HepG2 (cell line): ENCODE results near the gene PGP. TPM values are rescaled to one million over a fixed set of nuclear protein-coding genes. Genes with fewer than 3 reads are reported as not detected.
A peak's percentile ranks its signal among the peaks of the same experiment; 100 is the strongest.

Source experiments
- MAFF ChIP-seq: IDR thresholded peaks from 2 replicates; pipeline ENCODE4 v1.6.1; 2011; ENCODE audit warnings: low read depth, low read length, improper control_type of control experiment
- MBD4 ChIP-seq: IDR thresholded peaks from 2 replicates; pipeline ENCODE4 v1.6.1; 2012; ENCODE audit warnings: low read length, inconsistent platforms, borderline replicate concordance
- MIER2 ChIP-seq: IDR thresholded peaks from 2 replicates; pipeline ENCODE4 v1.6.1; 2016; ENCODE audit warnings: missing biosample characterization, missing genetic modification reagents
- MYC ChIP-seq: sonication (generic); formaldehyde crosslinking; IDR thresholded peaks from 2 replicates; pipeline ENCODE4 v1.9.0; 2021; ENCODE audit warnings: missing genetic modification reagents, borderline replicate concordance
- PPARG ChIP-seq: conservative IDR thresholded peaks from 2 replicates; pipeline ENCODE4 v1.6.1; 2016; ENCODE audit warnings: missing biosample characterization, missing genetic modification reagents
- RBM22 ChIP-seq: fragments of 200-400 bp; formaldehyde crosslinking; optimal IDR thresholded peaks from 2 replicates; pipeline ENCODE3; 2017; ENCODE audit warnings: mild to moderate bottlenecking, low read length, moderate library complexity
- TSC22D2 ChIP-seq: sonication (generic); formaldehyde crosslinking; IDR thresholded peaks from 2 replicates; pipeline ENCODE4 v1.5.1; 2020; ENCODE audit warnings: missing genetic modification reagents, mild to moderate bottlenecking, borderline replicate concordance
- ZBTB38 ChIP-seq: sonication (generic); formaldehyde crosslinking; IDR thresholded peaks from 2 replicates; pipeline ENCODE4 v1.5.1; 2020; ENCODE audit warnings: mild to moderate bottlenecking, missing genetic modification reagents
- ZBTB7A ChIP-seq: sonication (generic); formaldehyde crosslinking; IDR thresholded peaks from 2 replicates; pipeline ENCODE4 v1.8.0; 2022; ENCODE audit warnings: mild to moderate bottlenecking, missing genetic modification reagents
- ZNF598 ChIP-seq: sonication (generic); formaldehyde crosslinking; IDR thresholded peaks from 2 replicates; pipeline ENCODE4 v1.5.1; 2020; ENCODE audit warnings: mild to moderate bottlenecking, missing genetic modification reagents, borderline replicate concordance
- ZNF761 ChIP-seq: sonication (generic); formaldehyde crosslinking; conservative IDR thresholded peaks from 2 replicates; pipeline ENCODE4 v1.4.0; 2020; ENCODE audit warnings: mild to moderate bottlenecking, missing genetic modification reagents
- polyA plus RNA-seq, 8 experiments: library from polyadenylated mRNA; depleted of rRNA in 3 of 8; stranded (reverse) in 7 of 8; unstranded in 1 of 8; fragments of >200 nt; fragmentation: Illumina TruSeq in 4 of 8; extraction: Trizol in 4 of 8; gene quantifications; 2 replicates each; pipeline versions ENCODE4 v1.2.1 to v1.2.3, GENCODE V29; 2011 to 2016; ENCODE audit warnings: low read depth in 4 of 8, missing spikeins in 1 of 8, mixed read lengths in 1 of 8; ENCODE audit not compliant: insufficient read depth in 1 of 8
- total RNA-seq, 5 experiments: library from RNA; depleted of rRNA; stranded (reverse); fragments of >200 nt; fragmentation: Illumina TruSeq; extraction: Trizol; gene quantifications; 2 replicates each; pipeline ENCODE4 v1.2.3, GENCODE V29; 2016; ENCODE audit warnings: low read depth in 1 of 5
- TF ChIP-seq, protein P1 (sequence below): sonication (generic); formaldehyde crosslinking; IDR thresholded peaks from 2 replicates; pipeline ENCODE4 v1.5.0; 2020; ENCODE audit warnings: mild to moderate bottlenecking, missing genetic modification reagents, borderline replicate concordance
- TF ChIP-seq, protein P2 (sequence below): sonication (generic); formaldehyde crosslinking; IDR thresholded peaks from 2 replicates; pipeline ENCODE4 v1.5.1; 2020; ENCODE audit warnings: mild to moderate bottlenecking, missing genetic modification reagents, borderline replicate concordance

Gene PGP
- total and polyA plus RNA-seq, 2 of the 13 experiments (the other 11 are each of a cell fraction or from before 2014, with no cell fraction given): 7.3 to 18.3 TPM

DNA sequence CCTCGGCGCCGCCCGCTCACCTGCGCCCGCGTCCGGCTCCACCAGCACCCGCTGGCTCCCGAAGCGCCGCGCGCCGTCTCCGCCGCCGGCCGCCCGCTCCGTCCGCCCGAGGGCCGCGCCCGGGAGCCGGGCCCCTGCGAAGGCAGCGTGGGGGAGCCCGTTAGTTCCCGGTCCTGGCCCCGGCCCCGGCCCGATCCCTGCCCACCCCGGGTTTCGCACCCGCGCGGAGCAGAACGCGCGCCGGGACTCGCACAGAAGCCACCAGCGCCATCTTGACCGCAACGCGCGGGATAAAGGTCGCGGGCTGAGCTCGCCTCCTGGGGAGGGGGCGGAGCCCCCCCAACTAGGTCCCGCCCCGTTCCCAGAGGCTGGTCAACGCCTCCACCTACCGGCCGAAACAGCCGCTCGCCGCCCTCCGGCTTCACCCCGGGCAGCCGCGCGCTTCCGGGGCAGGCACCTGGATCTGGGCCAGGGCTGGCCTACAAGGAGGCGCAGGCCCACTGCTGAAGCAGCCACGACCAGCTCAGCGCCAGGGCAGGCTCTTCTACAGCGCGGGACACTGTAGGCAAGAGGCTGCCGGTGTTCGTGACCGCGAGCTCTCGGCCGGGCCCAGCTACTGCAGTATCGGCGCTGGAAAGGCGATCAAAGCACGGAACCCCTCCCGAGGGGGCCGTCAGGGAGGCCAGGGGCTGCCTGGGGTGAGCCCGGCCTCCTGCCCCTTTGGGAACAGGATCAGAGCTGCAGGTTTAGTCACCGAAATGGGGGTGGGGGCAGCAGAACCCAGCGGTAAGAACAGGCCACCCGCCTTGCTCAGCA is 36.9 kb upstream of the PGP start, which contains the start of gene ECI1 (continued):
- TF ChIP-seq ZNF761 (CRISPR knock-in tag) (no peak; the same call in 1 of the 2 replicates), TSC22D2 (CRISPR knock-in tag) (peak; percentile 72; the same call in 1 of the 2 replicates), ZNF598 (no peak), MIER2 (CRISPR knock-in tag) (peak; percentile 24; the same call in 1 of the 2 replicates), MAFF (no peak), MYC (CRISPR knock-in tag) (peak; percentile 82; the same call in 1 of the 2 replicates), RBM22 (peak; percentile 81), MBD4 (no peak), ZBTB7A (CRISPR knock-in tag) (peak; percentile 58; the same call in 1 of the 2 replicates), PPARG (peak; percentile 75), ZBTB38 (CRISPR knock-in tag) (peak; percentile 86)
- TF ChIP-seq, protein P1, sequence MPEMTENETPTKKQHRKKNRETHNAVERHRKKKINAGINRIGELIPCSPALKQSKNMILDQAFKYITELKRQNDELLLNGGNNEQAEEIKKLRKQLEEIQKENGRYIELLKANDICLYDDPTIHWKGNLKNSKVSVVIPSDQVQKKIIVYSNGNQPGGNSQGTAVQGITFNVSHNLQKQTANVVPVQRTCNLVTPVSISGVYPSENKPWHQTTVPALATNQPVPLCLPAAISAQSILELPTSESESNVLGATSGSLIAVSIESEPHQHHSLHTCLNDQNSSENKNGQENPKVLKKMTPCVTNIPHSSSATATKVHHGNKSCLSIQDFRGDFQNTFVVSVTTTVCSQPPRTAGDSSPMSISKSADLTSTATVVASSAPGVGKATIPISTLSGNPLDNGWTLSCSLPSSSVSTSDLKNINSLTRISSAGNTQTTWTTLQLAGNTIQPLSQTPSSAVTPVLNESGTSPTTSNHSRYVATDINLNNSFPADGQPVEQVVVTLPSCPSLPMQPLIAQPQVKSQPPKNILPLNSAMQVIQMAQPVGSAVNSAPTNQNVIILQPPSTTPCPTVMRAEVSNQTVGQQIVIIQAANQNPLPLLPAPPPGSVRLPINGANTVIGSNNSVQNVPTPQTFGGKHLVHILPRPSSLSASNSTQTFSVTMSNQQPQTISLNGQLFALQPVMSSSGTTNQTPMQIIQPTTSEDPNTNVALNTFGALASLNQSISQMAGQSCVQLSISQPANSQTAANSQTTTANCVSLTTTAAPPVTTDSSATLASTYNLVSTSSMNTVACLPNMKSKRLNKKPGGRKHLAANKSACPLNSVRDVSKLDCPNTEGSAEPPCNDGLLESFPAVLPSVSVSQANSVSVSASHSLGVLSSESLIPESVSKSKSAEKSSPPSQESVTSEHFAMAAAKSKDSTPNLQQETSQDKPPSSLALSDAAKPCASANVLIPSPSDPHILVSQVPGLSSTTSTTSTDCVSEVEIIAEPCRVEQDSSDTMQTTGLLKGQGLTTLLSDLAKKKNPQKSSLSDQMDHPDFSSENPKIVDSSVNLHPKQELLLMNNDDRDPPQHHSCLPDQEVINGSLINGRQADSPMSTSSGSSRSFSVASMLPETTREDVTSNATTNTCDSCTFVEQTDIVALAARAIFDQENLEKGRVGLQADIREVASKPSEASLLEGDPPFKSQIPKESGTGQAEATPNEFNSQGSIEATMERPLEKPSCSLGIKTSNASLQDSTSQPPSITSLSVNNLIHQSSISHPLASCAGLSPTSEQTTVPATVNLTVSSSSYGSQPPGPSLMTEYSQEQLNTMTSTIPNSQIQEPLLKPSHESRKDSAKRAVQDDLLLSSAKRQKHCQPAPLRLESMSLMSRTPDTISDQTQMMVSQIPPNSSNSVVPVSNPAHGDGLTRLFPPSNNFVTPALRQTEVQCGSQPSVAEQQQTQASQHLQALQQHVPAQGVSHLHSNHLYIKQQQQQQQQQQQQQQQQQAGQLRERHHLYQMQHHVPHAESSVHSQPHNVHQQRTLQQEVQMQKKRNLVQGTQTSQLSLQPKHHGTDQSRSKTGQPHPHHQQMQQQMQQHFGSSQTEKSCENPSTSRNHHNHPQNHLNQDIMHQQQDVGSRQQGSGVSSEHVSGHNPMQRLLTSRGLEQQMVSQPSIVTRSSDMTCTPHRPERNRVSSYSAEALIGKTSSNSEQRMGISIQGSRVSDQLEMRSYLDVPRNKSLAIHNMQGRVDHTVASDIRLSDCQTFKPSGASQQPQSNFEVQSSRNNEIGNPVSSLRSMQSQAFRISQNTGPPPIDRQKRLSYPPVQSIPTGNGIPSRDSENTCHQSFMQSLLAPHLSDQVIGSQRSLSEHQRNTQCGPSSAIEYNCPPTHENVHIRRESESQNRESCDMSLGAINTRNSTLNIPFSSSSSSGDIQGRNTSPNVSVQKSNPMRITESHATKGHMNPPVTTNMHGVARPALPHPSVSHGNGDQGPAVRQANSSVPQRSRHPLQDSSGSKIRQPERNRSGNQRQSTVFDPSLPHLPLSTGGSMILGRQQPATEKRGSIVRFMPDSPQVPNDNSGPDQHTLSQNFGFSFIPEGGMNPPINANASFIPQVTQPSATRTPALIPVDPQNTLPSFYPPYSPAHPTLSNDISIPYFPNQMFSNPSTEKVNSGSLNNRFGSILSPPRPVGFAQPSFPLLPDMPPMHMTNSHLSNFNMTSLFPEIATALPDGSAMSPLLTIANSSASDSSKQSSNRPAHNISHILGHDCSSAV (CRISPR knock-in tag): no peak
- TF ChIP-seq, protein P2, sequence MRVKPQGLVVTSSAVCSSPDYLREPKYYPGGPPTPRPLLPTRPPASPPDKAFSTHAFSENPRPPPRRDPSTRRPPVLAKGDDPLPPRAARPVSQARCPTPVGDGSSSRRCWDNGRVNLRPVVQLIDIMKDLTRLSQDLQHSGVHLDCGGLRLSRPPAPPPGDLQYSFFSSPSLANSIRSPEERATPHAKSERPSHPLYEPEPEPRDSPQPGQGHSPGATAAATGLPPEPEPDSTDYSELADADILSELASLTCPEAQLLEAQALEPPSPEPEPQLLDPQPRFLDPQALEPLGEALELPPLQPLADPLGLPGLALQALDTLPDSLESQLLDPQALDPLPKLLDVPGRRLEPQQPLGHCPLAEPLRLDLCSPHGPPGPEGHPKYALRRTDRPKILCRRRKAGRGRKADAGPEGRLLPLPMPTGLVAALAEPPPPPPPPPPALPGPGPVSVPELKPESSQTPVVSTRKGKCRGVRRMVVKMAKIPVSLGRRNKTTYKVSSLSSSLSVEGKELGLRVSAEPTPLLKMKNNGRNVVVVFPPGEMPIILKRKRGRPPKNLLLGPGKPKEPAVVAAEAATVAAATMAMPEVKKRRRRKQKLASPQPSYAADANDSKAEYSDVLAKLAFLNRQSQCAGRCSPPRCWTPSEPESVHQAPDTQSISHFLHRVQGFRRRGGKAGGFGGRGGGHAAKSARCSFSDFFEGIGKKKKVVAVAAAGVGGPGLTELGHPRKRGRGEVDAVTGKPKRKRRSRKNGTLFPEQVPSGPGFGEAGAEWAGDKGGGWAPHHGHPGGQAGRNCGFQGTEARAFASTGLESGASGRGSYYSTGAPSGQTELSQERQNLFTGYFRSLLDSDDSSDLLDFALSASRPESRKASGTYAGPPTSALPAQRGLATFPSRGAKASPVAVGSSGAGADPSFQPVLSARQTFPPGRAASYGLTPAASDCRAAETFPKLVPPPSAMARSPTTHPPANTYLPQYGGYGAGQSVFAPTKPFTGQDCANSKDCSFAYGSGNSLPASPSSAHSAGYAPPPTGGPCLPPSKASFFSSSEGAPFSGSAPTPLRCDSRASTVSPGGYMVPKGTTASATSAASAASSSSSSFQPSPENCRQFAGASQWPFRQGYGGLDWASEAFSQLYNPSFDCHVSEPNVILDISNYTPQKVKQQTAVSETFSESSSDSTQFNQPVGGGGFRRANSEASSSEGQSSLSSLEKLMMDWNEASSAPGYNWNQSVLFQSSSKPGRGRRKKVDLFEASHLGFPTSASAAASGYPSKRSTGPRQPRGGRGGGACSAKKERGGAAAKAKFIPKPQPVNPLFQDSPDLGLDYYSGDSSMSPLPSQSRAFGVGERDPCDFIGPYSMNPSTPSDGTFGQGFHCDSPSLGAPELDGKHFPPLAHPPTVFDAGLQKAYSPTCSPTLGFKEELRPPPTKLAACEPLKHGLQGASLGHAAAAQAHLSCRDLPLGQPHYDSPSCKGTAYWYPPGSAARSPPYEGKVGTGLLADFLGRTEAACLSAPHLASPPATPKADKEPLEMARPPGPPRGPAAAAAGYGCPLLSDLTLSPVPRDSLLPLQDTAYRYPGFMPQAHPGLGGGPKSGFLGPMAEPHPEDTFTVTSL (CRISPR knock-in tag): 0 out of 2 replicates have a peak, but pooled peaks have one; percentile 63
